GM19372 (cell line): Measurements from ENCODE around the gene HTR2B.

Source experiments
- ATAC-seq: cut with Tn5 transposase; IDR thresholded peaks from one replicate; pipeline ENCODE4 v1.9.1; 2021; ENCODE audit warnings: mild to moderate bottlenecking, low read depth, moderate library complexity; ENCODE audit not compliant: unreplicated experiment

HTR2B gene

GRCh38 chr2:231134910-231135655, 10.2 kb upstream of the HTR2B start:
- no peak for ATAC-seq

- no peak for ATAC-seq
Observed at GRCh38 chr2:231133365-231134099, 8.7 kb upstream of the HTR2B start.

DNA sequence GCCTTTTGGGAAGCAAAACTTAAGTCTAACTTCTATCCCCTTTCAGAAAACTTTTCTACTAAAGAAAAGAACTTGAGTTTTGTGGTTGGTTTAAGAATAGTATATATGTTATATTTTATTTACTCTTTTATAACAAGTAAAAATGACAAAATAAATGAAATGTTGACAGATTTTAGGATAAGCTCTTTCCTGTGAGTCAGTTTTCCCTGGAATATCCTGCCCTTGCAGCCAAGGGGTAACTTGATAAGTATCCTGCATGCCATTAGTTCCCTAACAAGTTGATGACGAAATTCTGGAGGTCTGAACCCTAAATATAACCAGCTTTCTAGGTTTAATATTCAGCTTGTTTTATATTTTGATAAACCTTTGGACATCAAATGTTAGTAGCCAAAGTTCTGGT, 7.3 kb upstream of the HTR2B start:
- ATAC-seq = no peak

- ATAC-seq = no peak
Observed at GRCh38 chr2:231130336-231131056, 5.7 kb upstream of the HTR2B start.

DNA sequence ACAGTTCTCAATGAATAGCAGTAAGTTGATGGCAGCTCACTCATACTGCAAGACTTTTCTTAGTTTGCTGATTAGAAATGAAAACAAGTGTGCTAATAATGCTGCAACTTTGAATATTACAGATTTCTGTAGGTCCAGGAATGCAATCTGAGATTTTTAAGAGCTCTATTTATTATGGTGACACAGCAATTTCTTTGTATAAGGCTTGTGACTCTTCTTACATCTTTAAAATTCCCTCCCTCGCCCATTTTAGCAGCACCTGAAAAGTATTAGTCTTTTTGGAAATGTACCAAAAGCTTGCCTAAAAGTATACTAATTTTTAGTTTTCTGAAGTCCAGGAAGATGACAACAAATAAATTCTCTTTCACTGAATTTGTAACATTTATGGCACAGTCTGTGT, 4.4 kb upstream of the HTR2B start:
- no peak for ATAC-seq

DNA sequence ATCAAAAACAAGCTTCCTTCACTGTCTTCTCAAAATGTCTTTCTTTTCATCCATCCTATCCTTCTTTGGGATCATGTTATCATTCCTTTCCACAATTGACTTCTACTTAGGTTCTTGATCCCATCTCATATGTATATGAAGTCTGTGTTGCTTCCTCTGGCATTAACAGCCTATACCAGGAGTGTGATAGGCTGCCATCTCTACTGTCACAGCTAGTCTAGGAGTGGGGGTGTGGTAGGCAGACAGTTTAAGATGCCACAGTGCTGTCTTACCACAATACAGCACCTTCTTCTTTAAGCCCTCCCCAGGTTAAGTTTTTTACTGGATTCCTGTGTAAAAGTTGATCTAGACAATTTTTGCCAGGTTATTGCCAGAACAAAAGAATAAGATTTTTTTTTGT, 3.7 kb upstream of the HTR2B start:
- ATAC-seq = no peak

- ATAC-seq = no peak
Observed at GRCh38 chr2:231127936-231128335, 3.1 kb upstream of the HTR2B start.

- no peak for ATAC-seq
Observed at GRCh38 chr2:231127480-231127879, 2.6 kb upstream of the HTR2B start.

DNA sequence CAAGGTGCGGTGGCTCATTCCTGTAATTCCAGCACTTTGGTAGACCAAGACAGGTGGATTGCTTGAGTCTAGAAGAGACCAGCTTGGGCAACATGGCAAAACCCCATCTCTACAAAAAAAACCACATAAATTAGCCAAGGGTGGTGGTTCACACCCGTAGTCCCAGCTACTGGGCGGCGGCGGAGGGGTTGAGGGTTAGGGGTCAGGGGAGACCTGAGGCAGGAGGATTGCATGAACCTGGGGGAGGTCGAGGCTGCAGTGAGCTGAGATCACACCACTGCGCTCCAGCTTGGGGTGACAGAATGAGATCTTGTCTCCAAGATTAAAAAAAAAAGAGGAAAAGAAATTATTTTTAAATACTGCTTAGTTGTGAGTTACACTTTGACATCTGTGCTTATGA, 1.3 kb upstream of the HTR2B start:
- no peak for ATAC-seq

DNA sequence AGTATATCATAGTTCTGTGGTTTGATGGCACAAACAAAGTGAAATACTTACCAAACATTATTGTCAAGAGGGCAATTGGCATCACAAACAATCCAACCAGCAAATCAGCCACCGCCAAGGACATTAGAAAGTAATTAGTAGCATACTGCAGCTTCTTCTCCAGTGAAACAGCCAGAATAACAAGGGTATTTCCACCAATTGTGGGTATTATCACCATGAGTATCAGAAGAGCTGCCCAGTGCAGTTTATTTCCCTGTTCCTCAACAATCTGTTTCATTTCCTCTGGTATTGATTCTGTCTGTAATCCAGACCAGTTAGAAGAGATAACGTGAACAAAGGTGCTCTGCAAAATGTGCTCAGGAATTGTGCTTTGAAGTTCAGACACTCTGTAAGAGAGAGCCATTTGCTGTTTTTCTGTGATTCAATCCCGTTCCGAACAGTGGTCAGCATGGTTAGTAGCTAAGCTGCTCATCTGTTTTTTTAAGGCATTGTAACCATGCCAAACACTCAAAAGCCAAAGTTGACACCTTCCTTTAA, 1.4 kb downstream of the HTR2B start:
- no peak for ATAC-seq

- ATAC-seq = no peak
Observed at GRCh38 chr2:231118614-231118942, 6.3 kb downstream of the HTR2B start.

DNA sequence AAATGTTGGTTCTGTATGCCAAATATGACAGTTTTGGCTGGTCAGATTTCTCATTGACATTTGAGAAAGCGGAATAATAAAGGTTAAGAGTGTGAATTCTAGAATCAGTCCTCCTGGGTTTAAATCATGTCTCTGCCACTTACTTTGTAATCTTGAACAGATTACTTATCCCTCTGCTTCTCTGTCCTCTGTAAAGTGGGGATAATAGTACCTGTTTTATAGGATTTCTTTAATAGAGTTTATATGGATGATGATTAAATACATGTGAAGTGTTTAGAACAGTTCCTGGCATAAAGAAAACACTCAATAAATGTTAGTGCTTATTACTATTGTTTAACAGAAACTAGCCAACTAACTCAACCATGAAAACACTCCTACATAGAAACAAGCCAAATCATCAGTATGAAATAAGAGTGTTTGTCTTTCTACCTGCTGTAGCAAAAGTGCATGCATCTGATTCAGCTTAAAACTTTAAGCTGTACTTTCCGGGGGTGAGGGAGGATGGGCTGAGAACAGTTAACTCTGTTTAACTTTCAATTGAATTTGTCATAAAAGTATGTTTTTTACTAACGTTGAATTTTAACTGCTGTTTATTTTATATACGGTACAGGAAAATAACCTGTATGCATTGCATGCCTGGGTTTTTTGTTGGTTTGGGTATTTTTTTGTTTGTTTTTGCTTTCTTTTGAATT, 6.8 kb downstream of the HTR2B start:
- ATAC-seq = no peak

GRCh38 chr2:231117148-231117547, 7.7 kb downstream of the HTR2B start:
- no peak for ATAC-seq

DNA sequence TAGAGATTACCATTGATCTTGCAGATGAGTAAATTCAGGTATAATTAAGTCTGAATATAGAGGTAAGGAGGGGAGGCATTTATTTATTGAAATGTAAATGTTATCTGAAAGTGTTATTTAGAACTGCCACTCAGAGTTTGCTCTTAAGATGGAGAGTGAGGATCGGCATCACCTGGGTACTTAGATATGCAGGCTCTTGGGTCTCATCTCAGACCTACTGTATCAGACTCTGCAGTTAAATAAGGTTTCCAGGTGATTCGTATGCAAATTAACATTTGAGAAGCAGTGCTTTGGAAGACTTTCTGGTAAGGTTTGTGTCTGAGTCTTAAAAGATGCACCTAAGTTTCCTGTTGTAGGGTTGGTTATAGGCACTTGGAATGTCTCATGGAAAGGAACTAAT, 9.2 kb downstream of the HTR2B start:
- no peak for ATAC-seq

- ATAC-seq = no peak
Observed at GRCh38 chr2:231113489-231113888, 11.4 kb downstream of the HTR2B start.

DNA sequence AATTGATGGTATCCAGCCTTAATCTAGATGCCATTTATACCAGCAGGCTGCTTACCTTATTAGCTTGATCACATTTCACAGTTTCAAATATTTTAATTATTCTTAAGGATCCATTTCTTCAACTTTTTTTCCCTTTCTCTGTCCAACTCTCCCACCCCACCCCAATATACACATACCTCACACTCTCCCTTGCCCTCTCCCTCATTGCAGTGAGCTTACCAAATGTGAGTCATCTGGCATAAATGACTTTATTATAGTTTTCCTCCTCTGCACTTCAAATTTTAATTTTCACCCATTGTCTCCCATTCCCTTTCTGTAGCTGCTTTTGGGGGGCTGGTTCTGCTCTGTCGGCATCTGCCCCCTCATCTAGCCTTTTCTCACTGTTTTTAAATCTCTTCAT, 12.9 kb downstream of the HTR2B start:
- ATAC-seq = no peak

DNA sequence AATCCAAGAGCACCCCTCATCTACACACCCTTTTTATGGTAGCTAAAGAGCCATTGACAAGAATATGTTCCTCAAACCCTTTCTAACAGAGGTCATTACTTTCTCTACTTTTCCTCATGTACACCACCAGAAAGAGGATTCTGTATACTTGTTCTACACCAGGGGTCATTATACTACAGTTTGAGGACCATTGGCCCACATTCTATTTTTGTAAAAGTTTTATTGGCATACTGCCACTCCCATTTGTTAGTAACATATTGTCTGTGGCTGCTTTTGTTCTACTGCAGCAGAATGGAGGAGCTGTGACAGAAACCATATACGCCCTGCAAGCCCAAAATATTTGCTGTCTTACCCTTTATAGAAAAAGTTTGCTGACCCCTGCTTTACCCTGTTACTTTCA, 14.3 kb downstream of the HTR2B start:
- ATAC-seq = no peak

DNA sequence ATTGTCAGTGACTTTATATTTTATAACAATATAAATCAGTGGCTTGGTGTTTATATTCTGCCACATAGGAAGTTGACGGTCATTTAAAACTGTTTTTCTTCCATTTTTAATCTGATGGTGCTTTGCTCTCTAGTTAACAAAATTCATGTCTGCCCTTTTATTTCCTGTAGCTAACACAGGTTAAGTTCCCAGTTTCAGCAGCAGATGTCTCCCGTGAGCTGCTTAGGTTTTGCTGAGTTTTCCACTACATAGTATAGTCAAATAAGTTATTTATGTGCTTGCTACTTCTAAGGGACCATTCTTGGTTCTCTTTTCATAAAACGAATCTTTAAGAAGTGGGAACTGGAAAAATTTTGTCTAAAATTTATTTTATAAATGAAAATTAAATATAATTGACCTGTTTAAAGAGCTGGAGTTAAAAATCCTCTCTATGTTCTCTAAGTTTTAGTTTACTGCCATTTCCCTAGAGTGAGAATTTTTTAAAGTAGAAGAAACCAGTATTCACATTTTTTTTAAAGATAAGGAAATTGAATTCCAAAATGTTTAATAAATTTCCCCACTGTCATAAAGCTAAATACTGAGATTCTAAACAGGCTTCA, 20.6 kb downstream of the HTR2B start:
- ATAC-seq = no peak

- no peak for ATAC-seq
Observed at GRCh38 chr2:231102772-231103171, 22.1 kb downstream of the HTR2B start.

- ATAC-seq = no peak
Observed at GRCh38 chr2:231100990-231101389, 23.9 kb downstream of the HTR2B start.
